ENCODE results near the gene PARD6G. TPM values are rescaled to one million over a fixed set of nuclear protein-coding genes. Genes with fewer than 3 reads are reported as not detected.

PARD6G gene
- total and polyA plus RNA-seq, 2 experiments from 2014 or later, result 6.9 to 18.5 TPM

DNA sequence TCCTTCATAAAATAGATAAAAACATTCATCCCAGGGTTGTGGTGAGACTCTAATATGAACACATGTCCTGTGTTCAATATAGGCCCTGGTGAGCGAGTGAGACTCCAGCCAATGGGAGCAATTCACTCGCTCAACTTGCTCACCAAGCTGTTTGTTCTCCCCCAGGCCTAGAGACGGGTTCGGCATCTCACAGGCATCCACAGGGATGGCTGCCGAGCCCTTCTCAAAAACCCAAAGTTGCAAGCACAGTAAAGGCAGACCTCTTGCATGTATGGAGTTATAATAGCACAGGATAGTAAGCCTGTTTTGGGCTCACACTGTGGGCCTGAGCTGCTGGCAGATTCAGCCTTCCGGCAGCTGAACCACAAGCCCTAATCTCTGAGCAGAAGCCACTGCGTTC lies 15.7 kb downstream of the PARD6G start:
- H3K27me3 Mint-ChIP-seq (ENCODE audit: insufficient read depth, low read depth, poor library complexity), result peaks cover 10% of the 10 kb centered on the region
- no peaks in the 10 kb centered on the region for H3K36me3 Mint-ChIP-seq (ENCODE audit: low read depth)
- no peaks in the 10 kb centered on the region for H3K9me2 ChIP-seq (ENCODE audit: insufficient read depth)
- H3K27me3 ChIP-seq (ENCODE audit: insufficient read depth), result no peaks in the 10 kb centered on the region
- H3F3A ChIP-seq (replicated peaks; ENCODE audit: low read depth), result no peaks in the 10 kb centered on the region
- H2AFZ ChIP-seq, result no peak overlapping the region
- no peaks in the 10 kb centered on the region for H3K36me3 ChIP-seq (ENCODE audit: insufficient read depth)
- H3K4me1 Mint-ChIP-seq, result peaks cover 6% of the 10 kb centered on the region
- H3K27ac Mint-ChIP-seq, result no peak overlapping the region
- no peak overlapping the region for H3K4me2 ChIP-seq
- DNase-seq (ENCODE audit: low spot score) (no peak), ATAC-seq (no peak)
- no peak overlapping the region for H3K4me3 Mint-ChIP-seq
- TF ChIP-seq CREB1 (CRISPR knock-in tag; IDR thresholded peaks at IDR 0.05; ENCODE audit: low read depth) (no peak), EZH2 (IDR thresholded peaks at IDR 0.05; ENCODE audit: low read depth, unreplicated experiment) (no peak), POLR2AphosphoS5 (IDR thresholded peaks at IDR 0.05; ENCODE audit: low read depth) (no peak), JUNB (IDR thresholded peaks at IDR 0.05; ENCODE audit: unreplicated experiment) (no peak), ZNF114 (CRISPR knock-in tag; IDR thresholded peaks at IDR 0.05) (no peak), EZH2phosphoT487 (IDR thresholded peaks at IDR 0.05; ENCODE audit: unreplicated experiment) (no peak), STAT1 (IDR thresholded peaks at IDR 0.05; ENCODE audit: unreplicated experiment) (no peak), NANOG (IDR thresholded peaks at IDR 0.05; ENCODE audit: borderline replicate concordance) (no peak), ZNF331 (CRISPR knock-in tag; IDR thresholded peaks at IDR 0.05; ENCODE audit: low read depth) (no peak)
- TF ChIP-seq, protein P1, sequence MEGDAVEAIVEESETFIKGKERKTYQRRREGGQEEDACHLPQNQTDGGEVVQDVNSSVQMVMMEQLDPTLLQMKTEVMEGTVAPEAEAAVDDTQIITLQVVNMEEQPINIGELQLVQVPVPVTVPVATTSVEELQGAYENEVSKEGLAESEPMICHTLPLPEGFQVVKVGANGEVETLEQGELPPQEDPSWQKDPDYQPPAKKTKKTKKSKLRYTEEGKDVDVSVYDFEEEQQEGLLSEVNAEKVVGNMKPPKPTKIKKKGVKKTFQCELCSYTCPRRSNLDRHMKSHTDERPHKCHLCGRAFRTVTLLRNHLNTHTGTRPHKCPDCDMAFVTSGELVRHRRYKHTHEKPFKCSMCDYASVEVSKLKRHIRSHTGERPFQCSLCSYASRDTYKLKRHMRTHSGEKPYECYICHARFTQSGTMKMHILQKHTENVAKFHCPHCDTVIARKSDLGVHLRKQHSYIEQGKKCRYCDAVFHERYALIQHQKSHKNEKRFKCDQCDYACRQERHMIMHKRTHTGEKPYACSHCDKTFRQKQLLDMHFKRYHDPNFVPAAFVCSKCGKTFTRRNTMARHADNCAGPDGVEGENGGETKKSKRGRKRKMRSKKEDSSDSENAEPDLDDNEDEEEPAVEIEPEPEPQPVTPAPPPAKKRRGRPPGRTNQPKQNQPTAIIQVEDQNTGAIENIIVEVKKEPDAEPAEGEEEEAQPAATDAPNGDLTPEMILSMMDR (conservative IDR thresholded peaks at IDR 0.05; ENCODE audit: low read depth in 2 of 2), result no peak
- TF ChIP-seq, protein P2, sequence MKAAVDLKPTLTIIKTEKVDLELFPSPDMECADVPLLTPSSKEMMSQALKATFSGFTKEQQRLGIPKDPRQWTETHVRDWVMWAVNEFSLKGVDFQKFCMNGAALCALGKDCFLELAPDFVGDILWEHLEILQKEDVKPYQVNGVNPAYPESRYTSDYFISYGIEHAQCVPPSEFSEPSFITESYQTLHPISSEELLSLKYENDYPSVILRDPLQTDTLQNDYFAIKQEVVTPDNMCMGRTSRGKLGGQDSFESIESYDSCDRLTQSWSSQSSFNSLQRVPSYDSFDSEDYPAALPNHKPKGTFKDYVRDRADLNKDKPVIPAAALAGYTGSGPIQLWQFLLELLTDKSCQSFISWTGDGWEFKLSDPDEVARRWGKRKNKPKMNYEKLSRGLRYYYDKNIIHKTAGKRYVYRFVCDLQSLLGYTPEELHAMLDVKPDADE (IDR thresholded peaks at IDR 0.05), result no peak
- TF ChIP-seq, protein P3, sequence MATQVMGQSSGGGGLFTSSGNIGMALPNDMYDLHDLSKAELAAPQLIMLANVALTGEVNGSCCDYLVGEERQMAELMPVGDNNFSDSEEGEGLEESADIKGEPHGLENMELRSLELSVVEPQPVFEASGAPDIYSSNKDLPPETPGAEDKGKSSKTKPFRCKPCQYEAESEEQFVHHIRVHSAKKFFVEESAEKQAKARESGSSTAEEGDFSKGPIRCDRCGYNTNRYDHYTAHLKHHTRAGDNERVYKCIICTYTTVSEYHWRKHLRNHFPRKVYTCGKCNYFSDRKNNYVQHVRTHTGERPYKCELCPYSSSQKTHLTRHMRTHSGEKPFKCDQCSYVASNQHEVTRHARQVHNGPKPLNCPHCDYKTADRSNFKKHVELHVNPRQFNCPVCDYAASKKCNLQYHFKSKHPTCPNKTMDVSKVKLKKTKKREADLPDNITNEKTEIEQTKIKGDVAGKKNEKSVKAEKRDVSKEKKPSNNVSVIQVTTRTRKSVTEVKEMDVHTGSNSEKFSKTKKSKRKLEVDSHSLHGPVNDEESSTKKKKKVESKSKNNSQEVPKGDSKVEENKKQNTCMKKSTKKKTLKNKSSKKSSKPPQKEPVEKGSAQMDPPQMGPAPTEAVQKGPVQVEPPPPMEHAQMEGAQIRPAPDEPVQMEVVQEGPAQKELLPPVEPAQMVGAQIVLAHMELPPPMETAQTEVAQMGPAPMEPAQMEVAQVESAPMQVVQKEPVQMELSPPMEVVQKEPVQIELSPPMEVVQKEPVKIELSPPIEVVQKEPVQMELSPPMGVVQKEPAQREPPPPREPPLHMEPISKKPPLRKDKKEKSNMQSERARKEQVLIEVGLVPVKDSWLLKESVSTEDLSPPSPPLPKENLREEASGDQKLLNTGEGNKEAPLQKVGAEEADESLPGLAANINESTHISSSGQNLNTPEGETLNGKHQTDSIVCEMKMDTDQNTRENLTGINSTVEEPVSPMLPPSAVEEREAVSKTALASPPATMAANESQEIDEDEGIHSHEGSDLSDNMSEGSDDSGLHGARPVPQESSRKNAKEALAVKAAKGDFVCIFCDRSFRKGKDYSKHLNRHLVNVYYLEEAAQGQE (IDR thresholded peaks at IDR 0.05; ENCODE audit: unreplicated experiment), result no peak
- TF ChIP-seq, protein P4, sequence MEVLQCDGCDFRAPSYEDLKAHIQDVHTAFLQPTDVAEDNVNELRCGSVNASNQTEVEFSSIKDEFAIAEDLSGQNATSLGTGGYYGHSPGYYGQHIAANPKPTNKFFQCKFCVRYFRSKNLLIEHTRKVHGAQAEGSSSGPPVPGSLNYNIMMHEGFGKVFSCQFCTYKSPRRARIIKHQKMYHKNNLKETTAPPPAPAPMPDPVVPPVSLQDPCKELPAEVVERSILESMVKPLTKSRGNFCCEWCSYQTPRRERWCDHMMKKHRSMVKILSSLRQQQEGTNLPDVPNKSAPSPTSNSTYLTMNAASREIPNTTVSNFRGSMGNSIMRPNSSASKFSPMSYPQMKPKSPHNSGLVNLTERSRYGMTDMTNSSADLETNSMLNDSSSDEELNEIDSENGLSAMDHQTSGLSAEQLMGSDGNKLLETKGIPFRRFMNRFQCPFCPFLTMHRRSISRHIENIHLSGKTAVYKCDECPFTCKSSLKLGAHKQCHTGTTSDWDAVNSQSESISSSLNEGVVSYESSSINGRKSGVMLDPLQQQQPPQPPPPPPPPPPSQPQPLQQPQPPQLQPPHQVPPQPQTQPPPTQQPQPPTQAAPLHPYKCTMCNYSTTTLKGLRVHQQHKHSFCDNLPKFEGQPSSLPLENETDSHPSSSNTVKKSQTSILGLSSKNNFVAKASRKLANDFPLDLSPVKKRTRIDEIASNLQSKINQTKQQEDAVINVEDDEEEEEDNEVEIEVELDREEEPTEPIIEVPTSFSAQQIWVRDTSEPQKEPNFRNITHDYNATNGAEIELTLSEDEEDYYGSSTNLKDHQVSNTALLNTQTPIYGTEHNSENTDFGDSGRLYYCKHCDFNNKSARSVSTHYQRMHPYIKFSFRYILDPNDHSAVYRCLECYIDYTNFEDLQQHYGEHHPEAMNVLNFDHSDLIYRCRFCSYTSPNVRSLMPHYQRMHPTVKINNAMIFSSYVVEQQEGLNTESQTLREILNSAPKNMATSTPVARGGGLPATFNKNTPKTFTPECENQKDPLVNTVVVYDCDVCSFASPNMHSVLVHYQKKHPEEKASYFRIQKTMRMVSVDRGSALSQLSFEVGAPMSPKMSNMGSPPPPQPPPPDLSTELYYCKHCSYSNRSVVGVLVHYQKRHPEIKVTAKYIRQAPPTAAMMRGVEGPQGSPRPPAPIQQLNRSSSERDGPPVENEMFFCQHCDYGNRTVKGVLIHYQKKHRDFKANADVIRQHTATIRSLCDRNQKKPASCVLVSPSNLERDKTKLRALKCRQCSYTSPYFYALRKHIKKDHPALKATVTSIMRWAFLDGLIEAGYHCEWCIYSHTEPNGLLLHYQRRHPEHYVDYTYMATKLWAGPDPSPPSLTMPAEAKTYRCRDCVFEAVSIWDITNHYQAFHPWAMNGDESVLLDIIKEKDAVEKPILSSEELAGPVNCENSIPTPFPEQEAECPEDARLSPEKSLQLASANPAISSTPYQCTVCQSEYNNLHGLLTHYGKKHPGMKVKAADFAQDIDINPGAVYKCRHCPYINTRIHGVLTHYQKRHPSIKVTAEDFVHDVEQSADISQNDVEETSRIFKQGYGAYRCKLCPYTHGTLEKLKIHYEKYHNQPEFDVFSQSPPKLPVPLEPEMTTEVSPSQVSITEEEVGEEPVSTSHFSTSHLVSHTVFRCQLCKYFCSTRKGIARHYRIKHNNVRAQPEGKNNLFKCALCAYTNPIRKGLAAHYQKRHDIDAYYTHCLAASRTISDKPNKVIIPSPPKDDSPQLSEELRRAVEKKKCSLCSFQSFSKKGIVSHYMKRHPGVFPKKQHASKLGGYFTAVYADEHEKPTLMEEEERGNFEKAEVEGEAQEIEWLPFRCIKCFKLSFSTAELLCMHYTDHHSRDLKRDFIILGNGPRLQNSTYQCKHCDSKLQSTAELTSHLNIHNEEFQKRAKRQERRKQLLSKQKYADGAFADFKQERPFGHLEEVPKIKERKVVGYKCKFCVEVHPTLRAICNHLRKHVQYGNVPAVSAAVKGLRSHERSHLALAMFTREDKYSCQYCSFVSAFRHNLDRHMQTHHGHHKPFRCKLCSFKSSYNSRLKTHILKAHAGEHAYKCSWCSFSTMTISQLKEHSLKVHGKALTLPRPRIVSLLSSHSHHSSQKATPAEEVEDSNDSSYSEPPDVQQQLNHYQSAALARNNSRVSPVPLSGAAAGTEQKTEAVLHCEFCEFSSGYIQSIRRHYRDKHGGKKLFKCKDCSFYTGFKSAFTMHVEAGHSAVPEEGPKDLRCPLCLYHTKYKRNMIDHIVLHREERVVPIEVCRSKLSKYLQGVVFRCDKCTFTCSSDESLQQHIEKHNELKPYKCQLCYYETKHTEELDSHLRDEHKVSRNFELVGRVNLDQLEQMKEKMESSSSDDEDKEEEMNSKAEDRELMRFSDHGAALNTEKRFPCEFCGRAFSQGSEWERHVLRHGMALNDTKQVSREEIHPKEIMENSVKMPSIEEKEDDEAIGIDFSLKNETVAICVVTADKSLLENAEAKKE (CRISPR knock-in tag; IDR thresholded peaks at IDR 0.05), result no peak
- H4K20me1 ChIP-seq (replicated peaks; ENCODE audit: insufficient read depth), result 0 out of 2 replicates have a peak, but pooled peaks cover 4% of the 10 kb centered on the region
- H3K79me2 ChIP-seq (replicated peaks; ENCODE audit: insufficient read depth), result peaks cover 8% of the 10 kb centered on the region; the same call in 1 of the 2 replicates
- no peaks in the 10 kb centered on the region for H3K4me1 ChIP-seq (ENCODE audit: insufficient read depth)
- no peak overlapping the region for H3K27ac ChIP-seq (ENCODE audit: low read depth)
- H3K4me3 ChIP-seq, result no peak overlapping the region
- peaks cover 2% of the 10 kb centered on the region; the same call in 1 of the 3 replicates for H3K9me3 Mint-ChIP-seq
